ENCODE measurements around the gene C19orf38. TPM values are rescaled to one million over a fixed set of nuclear protein-coding genes. Genes with fewer than 3 reads are reported as not detected.

Gene C19orf38
- total RNA-seq, result 10 to 100 TPM; 17.4 to 21.0 TPM
- polyA plus RNA-seq (ENCODE audit: insufficient read depth, low read depth, low replicate concordance), result 19.3 TPM
- long read RNA-seq, donor 1, partial matches to known transcripts, result 0 of 2 reads
- long read RNA-seq, donor 1, other reads (novel, unspliced or antisense), result 0 of 2 reads
- long read RNA-seq, donor 2, result 0 reads

GRCh38 chr19:10848230-10848856 is at the start of gene C19orf38:
Gene C19orf38 (plus strand): TSS chr19:10848415. CDS start chr19:10848509, 94 bp downstream.
- H3K27ac ChIP-seq, result no peak within 1 kb of the TSS
- H3K27me3 ChIP-seq, result no peaks in the 10 kb centered on the region
- H3K4me1 ChIP-seq, result no peaks in the 10 kb centered on the region
- TF ChIP-seq CTCF (IDR thresholded peaks at IDR 0.05), result no peak
- no peak for TF ChIP-seq POLR2A (IDR thresholded peaks at IDR 0.05)
- DNase-seq, result no peak
- WGBS, 2 donors, result 43 to 62% methylated on average over 13 to 14 of the region's 14 CpGs
- no peaks in the 10 kb centered on the region for H3K36me3 ChIP-seq (ENCODE audit: low read depth, missing control alignments)
- no peaks in the 10 kb centered on the region for H3K9me3 ChIP-seq
- intact Hi-C loops (cut with DNase I; ENCODE audit: low total_unique reads), result no loop called here
- H3K4me3 ChIP-seq, result no peak within 1 kb of the TSS

GRCh38 chr19:10800488-10800887 is 47.7 kb upstream of the C19orf38 start:
- Histone ChIP-seq H3K9me3 (no peaks in the 10 kb centered on the region), H3K36me3 (ENCODE audit: low read depth, missing control alignments) (no peaks in the 10 kb centered on the region), H3K4me3 (no peak overlapping the region), H3K27ac (no peak overlapping the region), H3K27me3 (no peaks in the 10 kb centered on the region), H3K4me1 (peaks cover 20% of the 10 kb centered on the region)
- no peak for TF ChIP-seq POLR2A (IDR thresholded peaks at IDR 0.05)
- no peak for TF ChIP-seq CTCF (IDR thresholded peaks at IDR 0.05)
- peak; percentile 74 for DNase-seq
- WGBS, 2 donors, result 43 to 47% methylated on average over 6 to 9 of the region's 9 CpGs
- intact Hi-C loops (cut with DNase I; ENCODE audit: low total_unique reads), result no loop called here

GRCh38 chr19:10802479-10802878 is 45.7 kb upstream of the C19orf38 start:
- H3K27me3 ChIP-seq, result no peaks in the 10 kb centered on the region
- H3K36me3 ChIP-seq (ENCODE audit: low read depth, missing control alignments), result no peaks in the 10 kb centered on the region
- H3K4me3 ChIP-seq, result no peak overlapping the region
- H3K27ac ChIP-seq, result no peak overlapping the region
- intact Hi-C loops (cut with DNase I; ENCODE audit: low total_unique reads), result no loop called here
- WGBS, 2 donors, result 78 to 93% methylated on average over 3 to 5 of the region's 5 CpGs
- H3K4me1 ChIP-seq, result peaks cover 20% of the 10 kb centered on the region
- TF ChIP-seq CTCF (IDR thresholded peaks at IDR 0.05), result no peak
- no peak for TF ChIP-seq POLR2A (IDR thresholded peaks at IDR 0.05)
- no peaks in the 10 kb centered on the region for H3K9me3 ChIP-seq
- no peak for DNase-seq

GRCh38 chr19:10803252-10803651 is 45.0 kb upstream of the C19orf38 start:
- Histone ChIP-seq H3K4me3 (no peak overlapping the region), H3K9me3 (no peaks in the 10 kb centered on the region), H3K27ac (no peak overlapping the region), H3K27me3 (no peaks in the 10 kb centered on the region), H3K4me1 (peaks cover 20% of the 10 kb centered on the region), H3K36me3 (ENCODE audit: low read depth, missing control alignments) (no peaks in the 10 kb centered on the region)
- intact Hi-C loops (cut with DNase I; ENCODE audit: low total_unique reads), result no loop called here
- WGBS, 2 donors, result 94 to 96% methylated on average over 9 of the region's 9 CpGs
- TF ChIP-seq CTCF (IDR thresholded peaks at IDR 0.05) (no peak), POLR2A (IDR thresholded peaks at IDR 0.05) (no peak)
- DNase-seq, result no peak

All from testis (tissue), 5 donors.